B cell (primary cell): Measurements from ENCODE around the gene LAMA2. TPM values are rescaled to one million over a fixed set of nuclear protein-coding genes. Genes with fewer than 3 reads are reported as not detected.

Experiments
- ATAC-seq: fragments of 200-7000 bp; cut with Tn5 transposase; one replicate; pipeline ENCODE4 v1.10.0; 2021; ENCODE audit warnings: low read depth, mild to moderate bottlenecking, moderate number of reproducible peaks, moderate library complexity
- CTCF ChIA-PET: fragments of 350-600 bp; sonication (Branson Sonifier 250); formaldehyde crosslinking; loops from one replicate; lab custom pipeline; 2021; ENCODE audit warnings: antibody characterized with exemption, inconsistent platforms; lab: Charles Lee
- POLR2A ChIA-PET: fragments of 350-600 bp; sonication (Branson Sonifier 250); formaldehyde crosslinking; loops from one replicate; lab custom pipeline; 2021; ENCODE audit warnings: antibody characterized with exemption; lab: Charles Lee
- DNase-seq: peaks from one replicate; pipeline ENCODE4 v3.0.0; 2013
- H2AFZ ChIP-seq: 2 replicates; pipeline ENCODE4 v1.6.1; 2012; ENCODE audit warnings: mild to moderate bottlenecking, low read depth, low read length; ENCODE audit not compliant: insufficient read depth, poor library complexity, severe bottlenecking
- H3K27ac ChIP-seq, 2 donors: 1 replicate in 1 of 2; 2 replicates in 1 of 2; pipeline ENCODE4 v1.5.1; 2012 to 2013; ENCODE audit warnings: low read length in 2 of 2, mild to moderate bottlenecking in 2 of 2, moderate library complexity in 1 of 2
- H3K27me3 ChIP-seq, 4 experiments: fragments of 200-600 bp in 1 of 4; sonication (generic) in 1 of 4; replicated peaks in 1 of 4; 1 replicate in 2 of 4; 2 replicates in 2 of 4; pipeline versions ENCODE4 v1.6.1 to v1.7.0; 2013 to 2016; ENCODE audit warnings: low read length in 3 of 4, mild to moderate bottlenecking in 2 of 4, mixed read lengths in 1 of 4, moderate library complexity in 1 of 4; ENCODE audit not compliant: insufficient read depth in 4 of 4, control insufficient read depth in 3 of 4; ENCODE audit errors: control extremely low read depth in 1 of 4
- H3K36me3 ChIP-seq, 2 experiments: replicated peaks in 1 of 2; 1 replicate in 1 of 2; 2 replicates in 1 of 2; pipeline versions ENCODE4 v1.6.1 to v1.7.1; 2013; ENCODE audit warnings: low read length in 1 of 2; ENCODE audit not compliant: insufficient read depth in 2 of 2, control insufficient read depth in 1 of 2; ENCODE audit errors: control extremely low read depth in 1 of 2, extremely low read depth in 1 of 2
- H3K4me1 ChIP-seq, 2 donors: fragments of 200-600 bp in 1 of 2; sonication (generic) in 1 of 2; 1 replicate in 1 of 2; 2 replicates in 1 of 2; pipeline versions ENCODE4 v1.5.1 to v1.6.1; 2013 to 2017; ENCODE audit warnings: low read length in 2 of 2; ENCODE audit not compliant: control insufficient read depth in 2 of 2, insufficient read depth in 2 of 2
- H3K4me2 ChIP-seq: replicated peaks from 2 replicates; pipeline ENCODE3; 2012; ENCODE audit warnings: mild to moderate bottlenecking, low read depth, low read length; ENCODE audit not compliant: poor library complexity, severe bottlenecking
- H3K4me3 ChIP-seq, 5 experiments: fragments of 200-600 bp in 1 of 5; sonication (generic) in 1 of 5; 1 replicate in 3 of 5; 2 replicates in 2 of 5; pipeline versions ENCODE4 v1.5.1 to v1.7.0; 2011 to 2016; ENCODE audit warnings: low read length in 4 of 5, mild to moderate bottlenecking in 4 of 5, low read depth in 2 of 5, control low read depth in 1 of 5, moderate library complexity in 1 of 5; ENCODE audit not compliant: insufficient read depth in 1 of 5; ENCODE audit errors: control extremely low read depth in 1 of 5, extremely low read depth in 1 of 5
- H3K79me2 ChIP-seq: fragments of 200-600 bp; sonication (generic); one replicate; pipeline ENCODE4 v1.6.0; 2016; ENCODE audit warnings: low read length; ENCODE audit not compliant: control insufficient read depth, insufficient read depth
- H3K9ac ChIP-seq: fragments of 200-600 bp; sonication (generic); 2 replicates; pipeline ENCODE4 v1.6.1; 2017; ENCODE audit warnings: mild to moderate bottlenecking, low read length, moderate library complexity
- H3K9me3 ChIP-seq, 3 donors: one replicate each; pipeline versions ENCODE4 v1.6.1 to v1.7.1; 2013; ENCODE audit warnings: low read length in 2 of 3; ENCODE audit not compliant: control insufficient read depth in 2 of 3, insufficient read depth in 1 of 3; ENCODE audit errors: control extremely low read depth in 1 of 3
- H4K20me1 ChIP-seq: 2 replicates; pipeline ENCODE4 v1.6.0; 2012; ENCODE audit warnings: mild to moderate bottlenecking, low read length; ENCODE audit not compliant: insufficient read depth, control insufficient read depth, poor library complexity, severe bottlenecking
- H3K27ac Mint-ChIP-seq: one replicate; pipeline ENCODE4 v1.8.0; 2021; ENCODE audit warnings: mixed read lengths
- H3K27me3 Mint-ChIP-seq: one replicate; pipeline ENCODE4 v1.8.0; 2021; ENCODE audit warnings: mixed read lengths
- H3K4me1 Mint-ChIP-seq: one replicate; pipeline ENCODE4 v1.8.0; 2021; ENCODE audit warnings: mixed read lengths
- H3K4me3 Mint-ChIP-seq: one replicate; pipeline ENCODE4 v1.8.0; 2021; ENCODE audit warnings: mixed read lengths
- H3K9me3 Mint-ChIP-seq: one replicate; pipeline ENCODE4 v1.8.0; 2022; ENCODE audit warnings: mixed read lengths; ENCODE audit not compliant: insufficient read depth
- EZH2 ChIP-seq: IDR thresholded peaks from 2 replicates; pipeline ENCODE4 v1.6.1; 2012; ENCODE audit warnings: borderline replicate concordance, low read depth, mild to moderate bottlenecking, moderate library complexity, low read length; ENCODE audit not compliant: insufficient read depth, poor library complexity, severe bottlenecking
- WGBS: methylation state at CpG from one replicate; pipeline ENCODE4 v1.1.5; 2013; ENCODE audit warnings: missing lambda C conversion rate; ENCODE audit not compliant: insufficient coverage; 5-methylcytosine and 5-hydroxymethylcytosine counted together
- intact Hi-C: fragments of 100-400 bp; cut with micrococcal nuclease; formaldehyde crosslinking; loops from one replicate; pipeline ENCODE4 v1.10.0; 2022
- polyA plus RNA-seq: library from polyadenylated mRNA; depleted of rRNA; stranded (reverse); fragments of >200 nt; gene quantifications from 2 replicates; pipeline ENCODE4 v1.2.3, GENCODE V29; 2012
- total RNA-seq, 2 donors: library from RNA; stranded (reverse); fragments of 120-200 nt in 1 of 2; gene quantifications; 1 replicate in 1 of 2; 2 replicates in 1 of 2; pipeline versions ENCODE4 v1.2.3 to v1.2.4, GENCODE V29; 2013 to 2022
- TF ChIP-seq, protein P1 (sequence below): fragments of 200-600 bp; IDR thresholded peaks from one replicate; pipeline ENCODE4 v1.8.0; 2022; ENCODE audit warnings: antibody characterized with exemption, mild to moderate bottlenecking

The LAMA2 gene
- total and polyA plus RNA-seq, 2 donors (not counting 1 experiment from before 2014, with no cell fraction given), result 0.16 TPM; not detected in 1

DNA sequence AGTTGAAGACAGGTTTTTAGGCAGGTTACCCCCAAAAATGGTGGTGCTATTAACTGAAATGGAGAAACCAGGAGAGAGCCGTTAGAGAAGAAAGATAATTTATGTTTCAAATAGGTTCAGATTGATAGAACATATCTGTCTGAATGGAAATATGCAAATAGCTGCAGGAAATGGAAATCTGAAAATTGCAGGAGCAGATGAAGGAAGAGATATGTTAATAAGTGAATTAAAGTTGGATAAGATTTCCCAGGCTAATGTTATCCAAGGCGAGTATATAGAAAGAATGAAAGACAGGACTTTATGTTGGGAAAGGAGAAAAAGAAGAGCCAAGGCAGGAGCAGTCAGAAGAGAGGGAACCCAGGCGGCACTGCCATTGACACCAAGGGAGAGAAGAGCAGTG lies 461.4 kb downstream of the LAMA2 start:
- no peak overlapping the region for H3K27ac Mint-ChIP-seq
- no peaks in the 10 kb centered on the region for H3K4me1 Mint-ChIP-seq
- no peaks in the 10 kb centered on the region for H3K9me3 ChIP-seq
- no peak overlapping the region for H2AFZ ChIP-seq
- TF ChIP-seq, protein P1, sequence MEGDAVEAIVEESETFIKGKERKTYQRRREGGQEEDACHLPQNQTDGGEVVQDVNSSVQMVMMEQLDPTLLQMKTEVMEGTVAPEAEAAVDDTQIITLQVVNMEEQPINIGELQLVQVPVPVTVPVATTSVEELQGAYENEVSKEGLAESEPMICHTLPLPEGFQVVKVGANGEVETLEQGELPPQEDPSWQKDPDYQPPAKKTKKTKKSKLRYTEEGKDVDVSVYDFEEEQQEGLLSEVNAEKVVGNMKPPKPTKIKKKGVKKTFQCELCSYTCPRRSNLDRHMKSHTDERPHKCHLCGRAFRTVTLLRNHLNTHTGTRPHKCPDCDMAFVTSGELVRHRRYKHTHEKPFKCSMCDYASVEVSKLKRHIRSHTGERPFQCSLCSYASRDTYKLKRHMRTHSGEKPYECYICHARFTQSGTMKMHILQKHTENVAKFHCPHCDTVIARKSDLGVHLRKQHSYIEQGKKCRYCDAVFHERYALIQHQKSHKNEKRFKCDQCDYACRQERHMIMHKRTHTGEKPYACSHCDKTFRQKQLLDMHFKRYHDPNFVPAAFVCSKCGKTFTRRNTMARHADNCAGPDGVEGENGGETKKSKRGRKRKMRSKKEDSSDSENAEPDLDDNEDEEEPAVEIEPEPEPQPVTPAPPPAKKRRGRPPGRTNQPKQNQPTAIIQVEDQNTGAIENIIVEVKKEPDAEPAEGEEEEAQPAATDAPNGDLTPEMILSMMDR, result no peak
- no peak for TF ChIP-seq EZH2
- H3K4me1 ChIP-seq, result no peaks in the 10 kb centered on the region
- intact Hi-C loops, result no loop called here
- no peak overlapping the region for H3K27ac ChIP-seq
- H3K27me3 Mint-ChIP-seq, result peaks cover 2% of the 10 kb centered on the region
- H3K36me3 ChIP-seq, result no peaks in the 10 kb centered on the region
- no peaks in the 10 kb centered on the region for H3K79me2 ChIP-seq
- POLR2A ChIA-PET, result no interaction called here
- 80% methylated on average over 3 of the region's 3 CpGs for WGBS
- H3K9ac ChIP-seq, result no peak overlapping the region
- no peaks in the 10 kb centered on the region for H4K20me1 ChIP-seq
- DNase-seq (no peak), ATAC-seq (no peak)
- H3K27me3 ChIP-seq, result no peaks in the 10 kb centered on the region
- no peaks in the 10 kb centered on the region for H3K9me3 Mint-ChIP-seq
- H3K4me3 Mint-ChIP-seq, result no peak overlapping the region
- H3K4me2 ChIP-seq, result no peak overlapping the region
- no peak overlapping the region for H3K4me3 ChIP-seq
- CTCF ChIA-PET, result no interaction called here

GRCh38 chr6:129345890-129346289 lies 463.0 kb downstream of the LAMA2 start:
- no peak overlapping the region for H3K27ac Mint-ChIP-seq
- no peak for TF ChIP-seq EZH2
- H3K4me3 Mint-ChIP-seq, result no peak overlapping the region
- H3K79me2 ChIP-seq, result no peaks in the 10 kb centered on the region
- H3K27me3 Mint-ChIP-seq, result no peaks in the 10 kb centered on the region
- H3K27me3 ChIP-seq, result no peaks in the 10 kb centered on the region
- no peaks in the 10 kb centered on the region for H3K36me3 ChIP-seq
- intact Hi-C loops, result no loop called here
- no peak overlapping the region for H2AFZ ChIP-seq
- no peaks in the 10 kb centered on the region for H3K4me1 Mint-ChIP-seq
- H3K27ac ChIP-seq, result no peak overlapping the region
- 40% methylated on average over 1 of the region's 2 CpGs for WGBS
- ChIA-PET CTCF (no interaction called here), POLR2A (no interaction called here)
- no peaks in the 10 kb centered on the region for H3K9me3 ChIP-seq
- no peak overlapping the region for H3K4me3 ChIP-seq
- H3K9ac ChIP-seq, result no peak overlapping the region
- DNase-seq (no peak), ATAC-seq (no peak)
- H3K4me2 ChIP-seq, result no peak overlapping the region
- H3K4me1 ChIP-seq, result no peaks in the 10 kb centered on the region
- no peaks in the 10 kb centered on the region for H3K9me3 Mint-ChIP-seq
- no peaks in the 10 kb centered on the region for H4K20me1 ChIP-seq
